Endometrial microvascular endothelial cells (primary cell): ENCODE data around the gene TXNRD3. TPM values are rescaled to one million over a fixed set of nuclear protein-coding genes. Genes with fewer than 3 reads are reported as not detected.
"Not testable (repeated sequence)": the region's sequence is repeated elsewhere in the genome, so short reads cannot be mapped to it uniquely, and the experiment has no call there.

Source experiments
- in situ Hi-C: cut with HindIII; loops from 2 replicates; pipeline ENCODE4 v1.10.0; 2017; ENCODE audit warnings: low sequenced_read_pairs, low pct_unique_long_range_greater_than_20kb; ENCODE audit errors: inconsistent ontology term
- total RNA-seq: library from RNA; depleted of rRNA; stranded (reverse); fragments of >200 nt; gene quantifications from one replicate; pipeline ENCODE4 v1.2.3, GENCODE V29; 2015; ENCODE audit errors: inconsistent ontology term

TXNRD3 gene
- total RNA-seq, 1 donor from 2014 or later = 10.1 TPM

- in situ Hi-C loops = no loop called here
Measured at GRCh38 chr3:126657901-126658300, 3.0 kb upstream of the TXNRD3 start.

GRCh38 chr3:126656371-126657134 lies 1.6 kb upstream of the TXNRD3 start:
- in situ Hi-C loops = no loop called here

GRCh38 chr3:126655887-126656286 lies 963 bp upstream of the TXNRD3 start:
- in situ Hi-C loops = no loop called here

GRCh38 chr3:126649556-126650092 lies 5.3 kb downstream of the TXNRD3 start:
- in situ Hi-C loops = no loop called here

GRCh38 chr3:126646674-126647073 lies 8.2 kb downstream of the TXNRD3 start:
- in situ Hi-C loops = no loop called here

GRCh38 chr3:126644615-126645014 lies 10.3 kb downstream of the TXNRD3 start:
- in situ Hi-C loops = no loop called here

- in situ Hi-C loops = no loop called here
Measured at GRCh38 chr3:126638790-126639189, 16.1 kb downstream of the TXNRD3 start.

GRCh38 chr3:126636436-126636835 lies 18.5 kb downstream of the TXNRD3 start:
- in situ Hi-C loops = no loop called here

GRCh38 chr3:126634803-126635202 lies 20.1 kb downstream of the TXNRD3 start:
- in situ Hi-C loops = no loop called here

GRCh38 chr3:126630020-126630419 lies 24.9 kb downstream of the TXNRD3 start:
- in situ Hi-C loops = no loop called here

GRCh38 chr3:126625735-126626134 lies 29.2 kb downstream of the TXNRD3 start:
- in situ Hi-C loops = not testable (repeated sequence)

- in situ Hi-C loops = no loop called here
Measured at GRCh38 chr3:126622694-126623093, 32.2 kb downstream of the TXNRD3 start.

GRCh38 chr3:126621627-126622345 lies 33.1 kb downstream of the TXNRD3 start:
- in situ Hi-C loops = no loop called here

- in situ Hi-C loops = no loop called here
Measured at GRCh38 chr3:126621171-126621570, 33.8 kb downstream of the TXNRD3 start.

- in situ Hi-C loops = no loop called here
Measured at GRCh38 chr3:126620738-126621137, 34.2 kb downstream of the TXNRD3 start.

- in situ Hi-C loops = no loop called here
Measured at GRCh38 chr3:126618760-126619159, 36.2 kb downstream of the TXNRD3 start.

GRCh38 chr3:126618021-126618420 lies 36.9 kb downstream of the TXNRD3 start:
- in situ Hi-C loops = no loop called here

- in situ Hi-C loops = no loop called here
Measured at GRCh38 chr3:126617571-126617970, 37.4 kb downstream of the TXNRD3 start.

- in situ Hi-C loops = no loop called here
Measured at GRCh38 chr3:126616931-126617330, 38.0 kb downstream of the TXNRD3 start.
